ENCODE measurements around the gene CCDC149. TPM values are rescaled to one million over a fixed set of nuclear protein-coding genes. Genes with fewer than 3 reads are reported as not detected.

Gene CCDC149
- total RNA-seq, 1 experiment from 2014 or later: 0.95 TPM

DNA sequence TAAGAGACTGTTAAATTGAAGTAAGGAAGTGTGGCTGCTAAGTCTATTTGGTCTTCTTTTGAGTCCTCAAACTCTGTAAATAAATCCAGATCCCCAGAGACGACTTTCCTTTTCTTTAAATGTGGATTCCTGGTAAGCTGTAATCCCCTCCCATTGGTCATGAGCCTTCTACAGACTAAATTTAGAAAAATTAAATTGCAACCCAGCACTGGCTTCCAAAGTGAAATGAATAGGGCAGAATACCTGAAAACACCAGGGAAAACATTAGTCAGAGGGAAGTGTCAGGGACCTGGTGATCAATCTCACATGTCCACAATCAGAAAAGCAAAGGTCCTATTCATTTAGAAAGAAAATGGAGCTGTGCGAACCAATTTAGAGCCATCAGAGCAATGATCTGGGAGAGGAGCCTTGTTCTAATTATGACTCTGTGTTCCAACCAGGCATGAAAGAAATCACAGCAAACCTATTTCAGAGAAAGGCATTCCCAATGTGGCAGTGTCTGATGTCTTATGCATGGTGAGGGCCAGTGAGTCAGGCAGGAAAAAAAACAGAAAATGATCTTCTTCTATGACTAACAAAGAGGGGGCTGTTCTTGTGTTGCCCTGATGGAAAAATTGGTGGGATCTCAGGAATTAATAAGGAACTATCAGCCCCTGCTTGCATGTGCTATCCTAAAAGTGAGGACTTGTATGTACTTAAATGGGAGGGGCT, 19.8 kb upstream of the CCDC149 start:
- Histone ChIP-seq H3K27me3 (replicated peaks; ENCODE audit: control insufficient read depth, insufficient read depth, low read length) (no peaks in the 10 kb centered on the region), H3K4me3 (ENCODE audit: low read depth, low read length) (no peak overlapping the region), H3K36me3 (ENCODE audit: control insufficient read depth, insufficient read depth, low read length) (no peaks in the 10 kb centered on the region), H3K4me1 (no peaks in the 10 kb centered on the region), H3K9me3 (no peaks in the 10 kb centered on the region)
- Mint-ChIP-seq H3K36me3 (ENCODE audit: insufficient read depth, unreplicated experiment) (no peaks in the 10 kb centered on the region), H3K9me3 (ENCODE audit: unreplicated experiment) (peaks cover 35% of the 10 kb centered on the region), H3K27ac (ENCODE audit: unreplicated experiment) (no peak overlapping the region), H3K27me3 (ENCODE audit: insufficient read depth, unreplicated experiment) (peaks cover 24% of the 10 kb centered on the region), H3K4me1 (ENCODE audit: low read depth, unreplicated experiment) (no peaks in the 10 kb centered on the region), H3K4me3 (ENCODE audit: unreplicated experiment) (no peak overlapping the region)
- TF ChIP-seq, protein P1, sequence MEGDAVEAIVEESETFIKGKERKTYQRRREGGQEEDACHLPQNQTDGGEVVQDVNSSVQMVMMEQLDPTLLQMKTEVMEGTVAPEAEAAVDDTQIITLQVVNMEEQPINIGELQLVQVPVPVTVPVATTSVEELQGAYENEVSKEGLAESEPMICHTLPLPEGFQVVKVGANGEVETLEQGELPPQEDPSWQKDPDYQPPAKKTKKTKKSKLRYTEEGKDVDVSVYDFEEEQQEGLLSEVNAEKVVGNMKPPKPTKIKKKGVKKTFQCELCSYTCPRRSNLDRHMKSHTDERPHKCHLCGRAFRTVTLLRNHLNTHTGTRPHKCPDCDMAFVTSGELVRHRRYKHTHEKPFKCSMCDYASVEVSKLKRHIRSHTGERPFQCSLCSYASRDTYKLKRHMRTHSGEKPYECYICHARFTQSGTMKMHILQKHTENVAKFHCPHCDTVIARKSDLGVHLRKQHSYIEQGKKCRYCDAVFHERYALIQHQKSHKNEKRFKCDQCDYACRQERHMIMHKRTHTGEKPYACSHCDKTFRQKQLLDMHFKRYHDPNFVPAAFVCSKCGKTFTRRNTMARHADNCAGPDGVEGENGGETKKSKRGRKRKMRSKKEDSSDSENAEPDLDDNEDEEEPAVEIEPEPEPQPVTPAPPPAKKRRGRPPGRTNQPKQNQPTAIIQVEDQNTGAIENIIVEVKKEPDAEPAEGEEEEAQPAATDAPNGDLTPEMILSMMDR (IDR thresholded peaks at IDR 0.05; ENCODE audit: insufficient read depth in 1 of 2, low read depth in 1 of 2, low read length in 1 of 2, severe bottlenecking in 1 of 2, unreplicated experiment in 1 of 2): no peak
- ChIA-PET POLR2A (no interaction called here), CTCF (no interaction called here)
- no TSS peak for BruUV-seq (replicated peaks)
- intact Hi-C loops (cut with micrococcal nuclease; ENCODE audit: unreplicated experiment): no loop called here
- no peak for DNase-seq

DNA sequence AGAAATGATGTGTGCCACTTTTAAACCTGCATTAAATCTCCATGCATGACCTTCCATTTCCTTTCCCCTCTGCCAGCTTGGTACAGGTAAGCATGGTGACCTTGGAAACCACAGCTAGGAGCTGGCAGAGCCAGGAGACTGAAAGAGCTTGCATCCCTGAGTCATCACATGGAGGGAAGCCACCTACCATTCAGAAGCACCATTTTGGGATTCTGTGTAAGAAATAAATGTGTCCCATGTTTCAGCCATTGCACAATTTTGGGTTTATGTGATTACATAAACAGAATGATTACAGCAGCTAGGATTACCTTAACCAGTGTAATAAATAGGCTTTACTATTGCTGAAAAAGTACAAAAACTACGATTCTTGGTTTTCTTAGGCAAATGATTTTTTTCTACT, 17.3 kb upstream of the CCDC149 start:
- DNase-seq: no peak
- Mint-ChIP-seq H3K36me3 (ENCODE audit: insufficient read depth, unreplicated experiment) (no peaks in the 10 kb centered on the region), H3K27me3 (ENCODE audit: insufficient read depth, unreplicated experiment) (peaks cover 18% of the 10 kb centered on the region), H3K27ac (ENCODE audit: unreplicated experiment) (no peak overlapping the region), H3K9me3 (ENCODE audit: unreplicated experiment) (peaks cover 11% of the 10 kb centered on the region), H3K4me3 (ENCODE audit: unreplicated experiment) (no peak overlapping the region), H3K4me1 (ENCODE audit: low read depth, unreplicated experiment) (no peaks in the 10 kb centered on the region)
- POLR2A ChIA-PET: no interaction called here
- no peaks in the 10 kb centered on the region for H3K36me3 ChIP-seq (ENCODE audit: control insufficient read depth, insufficient read depth, low read length)
- H3K4me1 ChIP-seq: no peaks in the 10 kb centered on the region
- CTCF ChIA-PET: interaction anchor here (0.7 kb wide), 1 partner anchor 503 kb away, joined by 3 read pairs; no protein-coding TSS in a partner anchor
- H3K27me3 ChIP-seq (replicated peaks; ENCODE audit: control insufficient read depth, insufficient read depth, low read length): no peaks in the 10 kb centered on the region
- no peak overlapping the region for H3K4me3 ChIP-seq (ENCODE audit: low read depth, low read length)
- TF ChIP-seq, protein P1 (IDR thresholded peaks at IDR 0.05; ENCODE audit: insufficient read depth in 1 of 2, low read depth in 1 of 2, low read length in 1 of 2, severe bottlenecking in 1 of 2, unreplicated experiment in 1 of 2): no peak
- intact Hi-C loops (cut with micrococcal nuclease; ENCODE audit: unreplicated experiment): no loop called here
- no TSS peak for BruUV-seq (replicated peaks)
- no peaks in the 10 kb centered on the region for H3K9me3 ChIP-seq

DNA sequence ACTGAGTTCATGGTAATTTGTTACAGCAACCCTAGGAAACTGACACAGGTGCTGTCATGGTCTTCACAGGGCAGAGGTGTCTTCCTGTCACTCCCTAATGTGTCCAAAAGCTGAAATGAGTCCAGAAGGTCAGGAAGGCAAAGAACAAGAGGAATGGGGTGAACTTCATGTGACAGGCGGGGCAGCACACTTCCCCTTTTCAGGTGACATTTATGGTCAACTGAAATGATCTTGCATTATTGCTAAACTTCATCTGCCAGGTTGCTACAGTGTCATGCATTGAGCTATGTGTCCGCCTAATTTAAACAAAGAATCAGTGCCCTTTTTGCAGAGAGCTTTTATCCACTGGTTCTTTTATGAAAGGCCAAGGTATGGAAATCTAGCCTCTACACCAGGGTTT, 15.9 kb upstream of the CCDC149 start:
- H3K4me3 Mint-ChIP-seq (ENCODE audit: unreplicated experiment): no peak overlapping the region
- no peak overlapping the region for H3K27ac Mint-ChIP-seq (ENCODE audit: unreplicated experiment)
- no peak for DNase-seq
- Histone ChIP-seq H3K4me3 (ENCODE audit: low read depth, low read length) (no peak overlapping the region), H3K36me3 (ENCODE audit: control insufficient read depth, insufficient read depth, low read length) (no peaks in the 10 kb centered on the region), H3K9me3 (no peaks in the 10 kb centered on the region), H3K27me3 (replicated peaks; ENCODE audit: control insufficient read depth, insufficient read depth, low read length) (no peaks in the 10 kb centered on the region), H3K4me1 (no peaks in the 10 kb centered on the region)
- no TSS peak for BruUV-seq (replicated peaks)
- peaks cover 11% of the 10 kb centered on the region for H3K27me3 Mint-ChIP-seq (ENCODE audit: insufficient read depth, unreplicated experiment)
- H3K36me3 Mint-ChIP-seq (ENCODE audit: insufficient read depth, unreplicated experiment): no peaks in the 10 kb centered on the region
- POLR2A ChIA-PET: no interaction called here
- H3K4me1 Mint-ChIP-seq (ENCODE audit: low read depth, unreplicated experiment): no peaks in the 10 kb centered on the region
- no peaks in the 10 kb centered on the region for H3K9me3 Mint-ChIP-seq (ENCODE audit: unreplicated experiment)
- intact Hi-C loops (cut with micrococcal nuclease; ENCODE audit: unreplicated experiment): no loop called here
- CTCF ChIA-PET: no interaction called here
- TF ChIP-seq, protein P1 (IDR thresholded peaks at IDR 0.05; ENCODE audit: insufficient read depth in 1 of 2, low read depth in 1 of 2, low read length in 1 of 2, severe bottlenecking in 1 of 2, unreplicated experiment in 1 of 2): no peak
